Upper lobe of left lung (tissue), 4 donors: ENCODE measurements around the gene CLSTN2.

Source experiments
- CTCF ChIP-seq, 6 experiments: fragments of 450-650 bp in 4 of 6; fragments of 200-600 bp in 2 of 6; sonication (generic) in 2 of 6; IDR thresholded peaks; one replicate each; pipeline ENCODE4 v1.5.1; 2016 to 2019; ENCODE audit warnings: antibody characterized with exemption in 6 of 6
- POLR2A ChIP-seq, 4 donors: fragments of 450-650 bp; IDR thresholded peaks; one replicate each; pipeline ENCODE4 v1.5.1; 2016 to 2017; ENCODE audit warnings: antibody characterized with exemption in 4 of 4, mild to moderate bottlenecking in 2 of 4
- POLR2AphosphoS5 ChIP-seq, 2 donors: sonication (generic); formaldehyde crosslinking; IDR thresholded peaks; one replicate each; pipeline ENCODE4 v1.5.1; 2017; ENCODE audit warnings: antibody characterized with exemption in 2 of 2

- no peak for TF ChIP-seq POLR2AphosphoS5 (IDR thresholded peaks at IDR 0.05)
- no peak for TF ChIP-seq CTCF (IDR thresholded peaks at IDR 0.05)
- TF ChIP-seq POLR2A (IDR thresholded peaks at IDR 0.05): no peak
These were observed 245.6 kb downstream of the CLSTN2 start for GRCh38 chr3:140180603-140181002.
